ENCODE measurements around the gene SLIT1. TPM values are rescaled to one million over a fixed set of nuclear protein-coding genes. Genes with fewer than 3 reads are reported as not detected.

SLIT1 gene
- total RNA-seq, 4 donors from 2014 or later: not detected

GRCh38 chr10:97138174-97138573, 47.6 kb downstream of the SLIT1 start:
- no peak overlapping the region for H3K4me3 ChIP-seq (ENCODE audit: low read depth, poor library complexity, severe bottlenecking)
- TF ChIP-seq POLR2A (IDR thresholded peaks at IDR 0.05): no peak
- TF ChIP-seq CTCF (IDR thresholded peaks at IDR 0.05): no peak
- intact Hi-C loops (cut with DNase I; ENCODE audit: low total_unique reads): no loop called here
- no peak for DNase-seq (ENCODE audit: low spot score in 2 of 2)
- WGBS, 2 donors: 76 to 87% methylated on average over 15 of the region's 15 CpGs

- intact Hi-C loops (cut with DNase I; ENCODE audit: low total_unique reads): no loop called here
- no peak for DNase-seq (ENCODE audit: low spot score in 2 of 2)
- 83 to 88% methylated on average over 3 of the region's 3 CpGs for WGBS, 2 donors
- no peak for TF ChIP-seq POLR2A (IDR thresholded peaks at IDR 0.05)
- no peak overlapping the region for H3K4me3 ChIP-seq (ENCODE audit: low read depth, poor library complexity, severe bottlenecking)
These were observed 49.0 kb downstream of the SLIT1 start for GRCh38 chr10:97136756-97137155.

GRCh38 chr10:97135464-97135863, 50.3 kb downstream of the SLIT1 start:
- no peak overlapping the region for H3K4me3 ChIP-seq (ENCODE audit: low read depth, poor library complexity, severe bottlenecking)
- TF ChIP-seq CTCF (IDR thresholded peaks at IDR 0.05) (no peak), POLR2A (IDR thresholded peaks at IDR 0.05) (no peak)
- intact Hi-C loops (cut with DNase I; ENCODE audit: low total_unique reads): no loop called here
- DNase-seq (ENCODE audit: low spot score in 2 of 2): no peak
- 79 to 87% methylated on average over 11 of the region's 11 CpGs for WGBS, 2 donors

GRCh38 chr10:97134983-97135382, 50.8 kb downstream of the SLIT1 start:
- TF ChIP-seq CTCF (IDR thresholded peaks at IDR 0.05): no peak
- no peak for TF ChIP-seq POLR2A (IDR thresholded peaks at IDR 0.05)
- DNase-seq (ENCODE audit: low spot score in 2 of 2): no peak
- no peak overlapping the region for H3K4me3 ChIP-seq (ENCODE audit: low read depth, poor library complexity, severe bottlenecking)
- WGBS, 2 donors: 91 to 92% methylated on average over 15 of the region's 15 CpGs
- intact Hi-C loops (cut with DNase I; ENCODE audit: low total_unique reads): no loop called here

GRCh38 chr10:97134110-97134509, 51.6 kb downstream of the SLIT1 start:
- intact Hi-C loops (cut with DNase I; ENCODE audit: low total_unique reads): no loop called here
- DNase-seq (ENCODE audit: low spot score in 2 of 2): no peak
- no peak for TF ChIP-seq POLR2A (IDR thresholded peaks at IDR 0.05)
- no peak for TF ChIP-seq CTCF (IDR thresholded peaks at IDR 0.05)
- H3K4me3 ChIP-seq (ENCODE audit: low read depth, poor library complexity, severe bottlenecking): no peak overlapping the region
- 94 to 95% methylated on average over 11 of the region's 11 CpGs for WGBS, 2 donors

- WGBS, 2 donors: 94 to 100% methylated on average over 2 of the region's 2 CpGs
- intact Hi-C loops (cut with DNase I; ENCODE audit: low total_unique reads): no loop called here
- no peak for DNase-seq (ENCODE audit: low spot score in 2 of 2)
- no peak for TF ChIP-seq POLR2A (IDR thresholded peaks at IDR 0.05)
- TF ChIP-seq CTCF (IDR thresholded peaks at IDR 0.05): no peak
- no peak overlapping the region for H3K4me3 ChIP-seq (ENCODE audit: low read depth, poor library complexity, severe bottlenecking)
These were observed 53.5 kb downstream of the SLIT1 start for GRCh38 chr10:97132273-97132672.

Data from lower leg skin (tissue), 4 donors.